ENCODE results near the gene LSM11. TPM values are rescaled to one million over a fixed set of nuclear protein-coding genes. Genes with fewer than 3 reads are reported as not detected.

The LSM11 gene
- polyA plus RNA-seq, 3 donors = 0.82 to 1.4 (median 0.90) TPM

Other genes with a start within 250 kb of the LSM11 start
- 1 to 10 TPM in 2 of 3 donors, under 1 TPM in 1; 0.60 to 4.9 (median 2.5) TPM for gene ADAM19, start 167.9 kb upstream of the LSM11 start, polyA plus RNA-seq
- gene SOX30, start 91.3 kb upstream of the LSM11 start, polyA plus RNA-seq = under 1 TPM in 2 of 3 donors, not detected in 1; 0.03 to 0.07 TPM
- not detected for gene C5orf52, start 72.2 kb upstream of the LSM11 start, polyA plus RNA-seq
- gene THG1L, start 12.3 kb upstream of the LSM11 start, polyA plus RNA-seq = 10 to 100 TPM in 2 of 3 donors, 1 to 10 TPM in 1; 9.0 to 13.5 (median 11.7) TPM
- gene CLINT1, start 115.4 kb downstream of the LSM11 start, polyA plus RNA-seq = 10 to 100 TPM; 29.6 to 41.2 (median 29.7) TPM